Upper lobe of left lung (tissue), 4 donors: ENCODE measurements around the gene OTULIN.

Experiments used
- POLR2A ChIP-seq, 4 donors: fragments of 450-650 bp; IDR thresholded peaks; one replicate each; pipeline ENCODE4 v1.5.1; 2016 to 2017; ENCODE audit warnings: antibody characterized with exemption in 4 of 4, mild to moderate bottlenecking in 2 of 4
- TF ChIP-seq, protein P1 (sequence below), 6 experiments: fragments of 450-650 bp in 4 of 6; fragments of 200-600 bp in 2 of 6; sonication (generic) in 2 of 6; IDR thresholded peaks; one replicate each; pipeline ENCODE4 v1.5.1; 2016 to 2019; ENCODE audit warnings: antibody characterized with exemption in 6 of 6

DNA sequence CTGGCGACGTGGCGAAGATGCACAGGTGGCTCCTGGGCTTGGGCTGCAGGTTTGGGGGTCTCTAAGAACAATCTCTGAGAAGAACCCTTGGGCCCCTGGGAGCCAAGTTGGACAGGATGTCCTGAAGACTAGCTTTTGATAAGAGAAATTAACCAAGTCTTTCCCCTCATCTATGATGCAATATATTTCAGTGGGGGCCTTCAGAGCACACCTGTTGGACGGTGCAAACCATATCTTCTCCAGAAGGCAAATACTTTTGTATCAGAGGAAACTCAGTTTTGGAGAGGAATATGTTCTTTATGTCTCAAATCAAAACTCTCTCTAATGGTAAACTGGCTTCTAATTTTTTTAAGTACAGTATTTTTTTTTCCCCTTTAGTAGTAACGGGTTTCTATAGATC, 28.6 kb downstream of the OTULIN start:
- TF ChIP-seq, protein P1, sequence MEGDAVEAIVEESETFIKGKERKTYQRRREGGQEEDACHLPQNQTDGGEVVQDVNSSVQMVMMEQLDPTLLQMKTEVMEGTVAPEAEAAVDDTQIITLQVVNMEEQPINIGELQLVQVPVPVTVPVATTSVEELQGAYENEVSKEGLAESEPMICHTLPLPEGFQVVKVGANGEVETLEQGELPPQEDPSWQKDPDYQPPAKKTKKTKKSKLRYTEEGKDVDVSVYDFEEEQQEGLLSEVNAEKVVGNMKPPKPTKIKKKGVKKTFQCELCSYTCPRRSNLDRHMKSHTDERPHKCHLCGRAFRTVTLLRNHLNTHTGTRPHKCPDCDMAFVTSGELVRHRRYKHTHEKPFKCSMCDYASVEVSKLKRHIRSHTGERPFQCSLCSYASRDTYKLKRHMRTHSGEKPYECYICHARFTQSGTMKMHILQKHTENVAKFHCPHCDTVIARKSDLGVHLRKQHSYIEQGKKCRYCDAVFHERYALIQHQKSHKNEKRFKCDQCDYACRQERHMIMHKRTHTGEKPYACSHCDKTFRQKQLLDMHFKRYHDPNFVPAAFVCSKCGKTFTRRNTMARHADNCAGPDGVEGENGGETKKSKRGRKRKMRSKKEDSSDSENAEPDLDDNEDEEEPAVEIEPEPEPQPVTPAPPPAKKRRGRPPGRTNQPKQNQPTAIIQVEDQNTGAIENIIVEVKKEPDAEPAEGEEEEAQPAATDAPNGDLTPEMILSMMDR (IDR thresholded peaks at IDR 0.05) = no peak
- TF ChIP-seq POLR2A (IDR thresholded peaks at IDR 0.05) = no peak
